MCF 10A (cell line): ENCODE data around the gene ZBTB46. TPM values are rescaled to one million over a fixed set of nuclear protein-coding genes. Genes with fewer than 3 reads are reported as not detected.
A peak's percentile ranks its signal among the peaks of the same experiment; 100 is the strongest.

Source experiments
- BruUV-seq: library from RNA; stranded (reverse); fragments of 400-500 nt; replicated peaks from 2 replicates; lab custom pipeline; 2021; lab: Mats Ljungman, UMichigan
- CTCF ChIA-PET: fragments of 300-600 bp; sonication (Branson Sonifier 250); formaldehyde crosslinking; extraction: SDS; loops from one replicate; lab custom pipeline; 2021; ENCODE audit warnings: antibody characterized with exemption, inconsistent platforms; lab: Yijun Ruan, JAX
- POLR2A ChIA-PET: fragments of 300-600, 350-650 bp; sonication (Branson Sonifier 250); formaldehyde crosslinking; extraction: SDS; loops from one replicate; lab custom pipeline; 2020; ENCODE audit warnings: antibody characterized with exemption, inconsistent platforms; lab: Yijun Ruan, JAX
- DNase-seq: peaks from one replicate; pipeline ENCODE4 v3.0.0-alpha.2; 2018; ENCODE audit not compliant: unreplicated experiment
- H3K27ac Mint-ChIP-seq: one replicate; pipeline ENCODE4 v1.8.0; 2022; ENCODE audit warnings: mild to moderate bottlenecking, low read depth, mixed read lengths; ENCODE audit not compliant: unreplicated experiment
- H3K27me3 Mint-ChIP-seq: one replicate; pipeline ENCODE4 v1.8.0; 2022; ENCODE audit warnings: mixed read lengths; ENCODE audit not compliant: insufficient read depth, unreplicated experiment
- H3K36me3 Mint-ChIP-seq: one replicate; pipeline ENCODE4 v1.8.0; 2022; ENCODE audit warnings: mild to moderate bottlenecking, moderate library complexity, mixed read lengths; ENCODE audit not compliant: insufficient read depth, unreplicated experiment
- H3K4me1 Mint-ChIP-seq: one replicate; pipeline ENCODE4 v1.8.0; 2022; ENCODE audit warnings: mixed read lengths; ENCODE audit not compliant: insufficient read depth, unreplicated experiment
- H3K4me3 Mint-ChIP-seq: one replicate; pipeline ENCODE4 v1.8.0; 2022; ENCODE audit warnings: mild to moderate bottlenecking, moderate library complexity, mixed read lengths; ENCODE audit not compliant: unreplicated experiment
- H3K9me3 Mint-ChIP-seq: one replicate; pipeline ENCODE4 v1.8.0; 2022; ENCODE audit warnings: mixed read lengths; ENCODE audit not compliant: unreplicated experiment
- CTCF ChIP-seq: fragments of 200-600 bp; IDR thresholded peaks from one replicate; pipeline ENCODE4 v1.8.0; 2022; ENCODE audit warnings: antibody characterized with exemption, mild to moderate bottlenecking; ENCODE audit not compliant: unreplicated experiment
- intact Hi-C: fragments of 100-400 bp; cut with micrococcal nuclease; formaldehyde crosslinking; loops from 2 replicates; pipeline ENCODE4 v1.14.1; 2022
- total RNA-seq: library from RNA; stranded (reverse); gene quantifications from 2 replicates; pipeline ENCODE4 v1.2.3, GENCODE V29; 2022

The ZBTB46 gene
- total RNA-seq, 1 experiment from 2014 or later = 0.63 TPM

- no peak overlapping the region for H3K27ac Mint-ChIP-seq
- ChIA-PET CTCF (no interaction called here), POLR2A (no interaction called here)
- BruUV-seq = no TSS peak
- intact Hi-C loops = no loop called here
- no peak overlapping the region for H3K4me3 Mint-ChIP-seq
- TF ChIP-seq CTCF = no peak
- no peak for DNase-seq
- no peaks in the 10 kb centered on the region for H3K27me3 Mint-ChIP-seq
- H3K4me1 Mint-ChIP-seq = peaks cover 9% of the 10 kb centered on the region
- H3K36me3 Mint-ChIP-seq = peaks cover 33% of the 10 kb centered on the region
- H3K9me3 Mint-ChIP-seq = no peaks in the 10 kb centered on the region
Observed at GRCh38 chr20:63860325-63861051, 29.4 kb upstream of the ZBTB46 start.

DNA sequence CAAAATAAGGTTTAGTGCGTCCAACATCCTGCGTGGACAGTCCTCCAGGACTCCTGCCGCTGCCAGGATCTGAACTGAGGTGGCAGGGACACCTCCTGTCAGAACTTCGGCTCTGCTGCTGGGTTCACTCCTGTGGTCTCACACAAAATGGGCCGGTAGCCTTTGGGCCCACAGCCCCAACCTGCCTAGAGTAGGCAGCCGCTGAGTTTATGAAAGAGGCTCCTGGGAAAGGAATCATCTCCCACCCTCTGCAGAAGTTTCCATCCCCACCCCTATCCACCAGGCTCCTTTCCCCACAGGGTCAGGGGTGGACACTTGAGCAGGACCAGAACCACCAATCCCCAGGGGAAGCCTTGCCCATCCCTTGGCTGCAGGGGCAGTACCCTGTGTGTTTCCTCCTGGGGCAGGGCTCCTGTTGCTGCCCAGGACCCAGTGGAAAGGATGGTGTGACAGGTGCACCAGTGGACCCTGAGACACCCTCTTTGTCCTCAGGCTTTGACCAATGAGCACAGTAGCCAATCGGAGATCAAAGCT lies 28.2 kb upstream of the ZBTB46 start:
- Mint-ChIP-seq H3K4me3 (no peak overlapping the region), H3K36me3 (peaks cover 24% of the 10 kb centered on the region), H3K27me3 (no peaks in the 10 kb centered on the region), H3K27ac (no peak overlapping the region), H3K9me3 (no peaks in the 10 kb centered on the region), H3K4me1 (peaks cover 9% of the 10 kb centered on the region)
- ChIA-PET CTCF (no interaction called here), POLR2A (interaction anchor here (0.7 kb wide), 1 partner anchor 185 kb away, joined by 3 read pairs; no protein-coding TSS in a partner anchor)
- no peak for DNase-seq
- no TSS peak for BruUV-seq
- no peak for TF ChIP-seq CTCF
- intact Hi-C loops = no loop called here

DNA sequence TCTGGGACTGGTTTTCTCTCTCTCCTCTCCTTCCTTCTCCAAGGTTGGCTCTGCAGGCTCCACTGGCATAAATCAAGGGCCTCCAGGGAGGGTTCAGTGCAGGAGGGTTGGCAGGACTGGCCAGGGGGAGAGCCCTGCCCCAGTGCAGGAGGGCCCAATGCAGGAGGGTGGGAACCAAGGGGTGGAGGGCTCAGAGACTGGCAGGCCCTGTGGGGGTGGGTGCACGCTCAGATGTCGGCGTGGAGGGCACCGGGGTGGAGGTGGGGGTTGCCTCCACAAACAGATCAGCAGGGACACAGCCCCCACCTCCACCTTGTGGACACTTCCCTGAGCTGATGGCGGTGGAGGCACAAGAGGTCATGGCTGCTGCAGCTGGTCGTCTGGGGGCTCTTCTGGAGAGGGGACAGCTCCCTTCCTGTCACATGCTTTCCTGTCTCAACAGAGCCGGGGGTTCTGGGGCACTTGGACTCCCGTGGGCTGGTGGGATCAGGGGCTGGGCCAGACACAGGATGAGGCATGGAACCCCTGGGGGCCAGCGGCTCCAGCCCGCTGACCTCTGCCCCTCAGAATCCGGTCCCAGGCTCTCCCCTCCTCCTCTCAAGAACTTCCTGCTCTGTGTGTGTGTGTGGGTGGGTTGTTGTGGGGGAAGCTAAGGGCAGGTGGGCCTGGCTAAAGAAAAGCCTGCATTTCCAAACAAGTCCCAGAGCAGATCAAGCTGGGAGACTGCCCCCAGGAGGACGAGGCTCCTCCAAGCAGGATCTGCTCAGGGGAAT lies 27.5 kb upstream of the ZBTB46 start:
- ChIA-PET POLR2A (no interaction called here), CTCF (no interaction called here)
- H3K27me3 Mint-ChIP-seq = no peaks in the 10 kb centered on the region
- TF ChIP-seq CTCF = no peak
- no peak for DNase-seq
- no peak overlapping the region for H3K4me3 Mint-ChIP-seq
- H3K9me3 Mint-ChIP-seq = no peaks in the 10 kb centered on the region
- peaks cover 6% of the 10 kb centered on the region for H3K4me1 Mint-ChIP-seq
- intact Hi-C loops = no loop called here
- no TSS peak for BruUV-seq
- H3K36me3 Mint-ChIP-seq = peaks cover 23% of the 10 kb centered on the region
- peak overlapping the region; percentile 59 for H3K27ac Mint-ChIP-seq

- H3K27me3 Mint-ChIP-seq = no peaks in the 10 kb centered on the region
- no TSS peak for BruUV-seq
- ChIA-PET POLR2A (no interaction called here), CTCF (interaction anchor here (0.6 to 0.8 kb wide), 3 partner anchors 72 to 338 kb away, joined by 3 to 5 read pairs (median 3); no protein-coding TSS in a partner anchor)
- H3K27ac Mint-ChIP-seq = peak overlapping the region; percentile 59
- no peaks in the 10 kb centered on the region for H3K4me1 Mint-ChIP-seq
- TF ChIP-seq CTCF = no peak
- H3K4me3 Mint-ChIP-seq = no peak overlapping the region
- no peaks in the 10 kb centered on the region for H3K9me3 Mint-ChIP-seq
- intact Hi-C loops = no loop called here
- H3K36me3 Mint-ChIP-seq = peaks cover 19% of the 10 kb centered on the region
- DNase-seq = no peak
Observed at GRCh38 chr20:63857764-63858392, 26.8 kb upstream of the ZBTB46 start.
